Left renal cortex interstitium (tissue), 4 donors: ENCODE data around the gene COQ4. TPM values are rescaled to one million over a fixed set of nuclear protein-coding genes. Genes with fewer than 3 reads are reported as not detected.

ENCODE experiments used
- DNase-seq, 4 donors: peaks; one replicate each; pipeline ENCODE4 v3.0.0-alpha.2; 2013; ENCODE audit warnings: low read depth in 4 of 4, low spot score in 2 of 4, missing footprints in 1 of 4
- polyA plus RNA-seq, 4 donors: library from polyadenylated mRNA; unstranded; fragments of 120-200 nt; gene quantifications; one replicate each; pipeline ENCODE4 v1.2.1, GENCODE V29; 2013; ENCODE audit not compliant: insufficient read length in 4 of 4

COQ4 gene
- polyA plus RNA-seq, 4 donors = 52.6 to 95.2 (median 79.7) TPM

DNA sequence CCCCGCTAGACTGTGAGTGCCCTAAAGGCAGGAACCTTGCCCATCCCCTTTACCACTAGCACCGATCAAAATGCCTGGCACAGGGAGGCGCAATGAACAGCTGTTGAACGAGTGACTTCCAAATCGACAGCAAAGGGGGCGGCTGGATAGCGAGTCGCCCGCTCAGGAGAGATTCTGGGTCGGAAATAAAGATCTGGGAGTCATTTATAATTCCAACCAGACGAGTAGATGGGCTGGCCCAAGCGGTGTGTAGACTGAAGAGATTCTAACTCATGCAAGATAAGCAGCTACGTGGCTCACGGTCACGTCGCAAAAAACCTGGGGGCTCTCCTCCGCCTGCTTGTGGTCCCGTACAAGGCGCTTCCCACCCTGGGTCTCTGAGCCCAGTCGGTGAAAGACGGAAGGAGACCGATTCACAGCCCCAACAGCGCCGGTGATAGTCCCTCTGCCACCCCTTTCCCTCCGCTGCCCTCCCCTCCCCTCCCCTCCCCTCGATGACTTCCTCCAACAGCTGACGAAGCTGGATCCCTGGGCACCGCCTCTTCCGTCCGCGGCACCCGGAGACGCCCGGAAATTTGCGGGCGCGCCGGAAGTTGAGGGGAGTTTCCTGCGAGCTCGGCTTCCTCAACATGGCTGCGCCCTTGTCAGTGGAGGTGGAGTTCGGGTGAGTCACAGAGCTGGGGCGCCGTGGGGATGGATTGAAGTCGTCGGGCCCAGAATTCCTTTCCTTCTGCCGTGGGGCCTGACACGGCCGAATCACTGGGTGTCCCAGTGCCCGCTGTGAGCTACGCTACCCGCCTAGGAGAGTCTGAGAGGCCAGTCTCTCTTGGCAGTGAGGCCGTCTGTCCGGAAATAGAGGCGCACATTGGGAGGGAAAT, 48.4 kb downstream of the COQ4 start, which contains the start of gene URM1:
Gene URM1 (plus strand): TSS at position 623 of the 878 bp plus-strand sequence. CDS start 7 bp downstream, at position 630.
- peak; percentile 74 to 96 (median 92) for DNase-seq

DNA sequence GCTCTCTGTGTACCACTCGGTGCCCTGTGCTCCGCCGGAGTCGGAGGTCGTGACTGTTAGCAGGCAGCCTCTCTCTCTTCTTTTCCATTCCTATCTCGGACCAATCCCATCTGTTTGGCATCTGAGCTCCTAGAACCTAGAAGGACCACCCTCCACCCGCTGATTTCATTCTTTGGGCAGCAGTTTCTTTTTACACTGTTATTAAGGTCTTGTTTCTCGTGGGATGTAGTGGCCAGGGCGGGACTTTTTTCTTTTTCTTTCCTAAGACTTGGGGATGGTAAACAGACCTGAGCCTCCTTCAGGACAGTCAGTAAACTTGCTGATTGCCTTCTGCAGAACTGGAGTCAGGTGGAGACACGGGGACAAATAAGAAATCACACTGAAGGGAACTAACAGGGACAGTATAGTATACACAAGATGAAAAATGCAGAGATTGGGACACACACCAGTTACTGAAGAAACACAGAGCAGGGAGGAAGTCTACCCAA, 49.0 kb downstream of the COQ4 start:
- DNase-seq = no peak

DNA sequence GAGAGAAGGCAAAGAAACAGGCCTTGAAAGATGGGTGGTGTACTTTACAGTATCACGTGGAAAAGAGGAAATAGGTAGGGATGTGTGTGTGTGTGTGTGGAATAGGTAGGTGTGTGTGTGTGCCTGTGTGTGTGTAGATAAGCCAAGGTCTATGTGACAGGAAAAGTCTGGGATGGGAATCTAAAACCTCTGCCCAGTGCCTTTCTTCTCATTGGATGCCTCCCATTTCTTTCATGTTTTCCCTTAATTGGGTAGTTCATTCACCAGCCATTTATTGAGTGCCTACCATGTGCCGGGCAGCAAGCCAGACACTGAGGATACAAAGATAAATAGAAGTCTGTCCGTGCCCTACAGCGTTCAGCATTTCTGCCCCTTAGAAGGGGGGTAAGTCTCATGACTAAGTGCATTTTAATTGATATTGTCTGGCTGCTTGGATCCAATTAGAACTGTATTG, 49.6 kb downstream of the COQ4 start:
- DNase-seq = no peak

DNA sequence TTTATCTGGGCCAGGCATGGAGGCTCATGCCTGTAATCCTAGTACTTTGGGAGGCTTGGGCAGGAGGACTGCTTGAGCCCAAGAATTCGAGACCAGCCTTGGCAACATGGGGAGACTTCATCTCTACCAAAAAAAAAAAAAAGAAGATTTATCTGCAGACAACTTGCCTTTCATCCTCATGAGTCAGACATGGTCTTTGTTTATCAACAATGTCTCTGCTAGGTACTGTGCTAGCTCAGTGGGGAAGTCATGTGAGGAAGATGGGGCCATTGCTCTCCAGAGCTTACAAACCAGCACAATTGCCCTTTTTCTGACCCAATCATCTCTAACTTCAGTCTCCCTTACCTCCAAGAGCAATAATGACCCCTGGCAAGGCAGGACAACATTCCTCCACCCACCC, 50.1 kb downstream of the COQ4 start:
- no peak for DNase-seq

DNA sequence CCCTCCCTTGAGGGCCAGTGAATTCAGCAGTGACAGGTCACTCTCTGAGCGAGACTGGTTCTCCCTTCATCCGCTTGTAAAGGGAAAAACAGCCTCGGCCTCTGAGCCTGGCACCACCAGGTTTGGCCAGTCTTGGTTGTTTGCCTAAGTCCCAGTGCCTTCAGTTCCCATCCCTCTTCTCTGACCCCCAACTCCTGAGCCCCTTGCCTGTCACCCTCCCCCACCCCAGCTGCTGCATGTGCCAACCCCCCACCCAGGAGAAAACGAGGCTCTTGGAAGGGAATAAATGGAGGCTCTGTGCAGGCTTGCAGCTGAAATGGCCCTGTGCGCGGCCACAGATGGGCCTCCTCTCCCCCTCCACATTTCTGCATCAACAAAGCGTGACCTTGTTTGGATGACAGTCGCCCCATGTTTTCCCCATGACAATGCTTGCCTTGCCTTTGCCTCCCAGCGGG, 51.6 kb downstream of the COQ4 start:
- no peak for DNase-seq

DNA sequence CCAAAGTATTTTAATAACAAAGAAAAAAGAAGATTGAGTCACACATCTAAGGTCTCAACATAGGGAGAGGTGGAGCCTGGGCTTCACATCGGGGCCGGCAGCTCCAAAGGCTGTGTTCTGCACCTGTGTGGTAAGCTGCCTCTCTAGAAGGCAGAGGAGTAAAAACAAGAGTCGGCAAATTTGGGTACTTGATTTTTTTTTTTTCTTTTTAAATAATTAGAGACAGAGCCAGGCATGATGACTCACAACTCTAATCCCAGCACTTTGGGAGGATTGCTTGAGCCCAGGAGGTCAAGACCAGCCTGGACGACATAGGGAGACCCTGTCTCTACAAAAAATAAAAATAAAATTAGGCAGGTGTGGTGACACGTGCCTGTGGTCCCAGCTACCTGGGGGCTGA, 53.2 kb downstream of the COQ4 start:
- no peak for DNase-seq

DNA sequence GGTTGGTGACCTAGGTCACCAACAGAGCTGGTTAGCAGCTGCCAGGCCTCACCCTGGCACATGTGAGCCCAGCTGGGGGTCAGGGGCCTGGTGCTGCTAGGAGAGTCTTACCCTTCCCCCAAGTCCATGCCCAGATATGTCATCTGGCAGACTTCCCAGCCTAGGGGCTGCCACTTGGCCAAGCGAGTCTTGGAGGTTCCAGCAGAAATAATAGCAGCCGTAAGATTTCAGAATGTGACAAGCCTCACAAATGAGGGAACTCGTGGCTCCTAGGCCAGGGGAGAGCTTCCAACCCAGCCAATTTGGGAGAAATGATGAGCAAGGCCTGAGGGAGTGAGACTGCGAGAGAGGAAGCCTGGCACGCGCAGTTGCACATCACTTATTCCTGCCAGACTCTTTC, 59.6 kb downstream of the COQ4 start:
- no peak for DNase-seq

DNA sequence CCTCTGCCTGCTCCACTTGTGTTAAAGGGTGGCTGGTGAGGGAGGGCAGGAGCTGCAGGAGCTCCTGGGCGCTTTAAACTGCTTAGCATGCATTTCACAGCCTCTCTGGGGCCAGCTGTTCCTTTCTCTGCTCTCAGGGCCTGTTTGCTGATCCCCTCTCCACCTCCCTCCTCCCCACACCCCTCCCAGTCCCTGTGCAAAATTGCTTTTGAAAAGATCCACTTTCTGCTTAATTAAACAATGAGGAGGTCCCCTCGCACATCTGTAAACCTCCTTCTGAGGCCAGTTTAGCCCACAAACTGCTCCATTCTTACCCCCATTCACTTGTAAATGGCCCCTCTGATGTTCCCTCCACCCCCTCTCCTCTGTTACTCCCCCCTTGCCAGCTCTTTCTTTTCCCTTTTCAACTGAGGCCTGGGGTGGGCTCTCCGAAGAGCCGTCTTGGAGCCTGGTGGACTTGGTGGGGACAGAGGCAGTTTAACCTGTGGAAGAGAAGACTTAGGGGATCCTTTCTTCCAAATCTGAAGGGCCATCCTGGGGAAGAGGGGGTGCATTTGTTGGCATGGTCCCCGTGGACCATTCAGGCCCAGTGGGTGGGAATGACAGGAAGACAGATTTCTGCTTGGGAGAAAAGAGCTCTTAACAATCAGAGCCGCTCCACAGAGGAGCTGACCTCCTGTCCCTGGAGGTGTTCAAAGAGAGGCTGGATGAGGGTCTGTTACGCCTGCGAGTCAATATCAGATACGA, 60.5 kb downstream of the COQ4 start:
- DNase-seq = no peak

Other genes starting within 250 kb of the COQ4 start
- 10 to 100 TPM; 36.7 to 71.6 (median 58.3) TPM for gene PTGES2, start 195.1 kb upstream of the COQ4 start, polyA plus RNA-seq
- 1 to 10 TPM in 3 of 4 donors, under 1 TPM in 1; 0.29 to 1.8 (median 1.1) TPM for gene LCN2, start 173.4 kb upstream of the COQ4 start, polyA plus RNA-seq
- gene BBLN, start 162.6 kb upstream of the COQ4 start, polyA plus RNA-seq = 10 to 100 TPM; 35.1 to 69.6 (median 56.1) TPM
- 100 to 1,000 TPM; 101 to 163 (median 131) TPM for gene CIZ1, start 131.3 kb upstream of the COQ4 start, polyA plus RNA-seq
- gene DNM1, start 119.5 kb upstream of the COQ4 start, polyA plus RNA-seq = 100 to 1,000 TPM in 2 of 4 donors, 10 to 100 TPM in 2; 58.1 to 246 (median 139) TPM
- gene GOLGA2, start 46.8 kb upstream of the COQ4 start, polyA plus RNA-seq = 100 to 1,000 TPM in 2 of 4 donors, 10 to 100 TPM in 2; 69.1 to 113 (median 87.1) TPM
- 10 to 100 TPM; 29.2 to 37.0 (median 33.2) TPM for gene SWI5, start 46.6 kb upstream of the COQ4 start, polyA plus RNA-seq
- gene TRUB2, start 392 bp upstream of the COQ4 start, polyA plus RNA-seq = 10 to 100 TPM; 38.3 to 41.3 (median 39.9) TPM
- gene SLC27A4, start 17.7 kb downstream of the COQ4 start, polyA plus RNA-seq = 10 to 100 TPM; 15.9 to 24.9 (median 21.9) TPM
- gene URM1, start 48.5 kb downstream of the COQ4 start, polyA plus RNA-seq = 10 to 100 TPM; 52.6 to 71.2 (median 57.7) TPM
- 10 to 100 TPM; 35.4 to 55.8 (median 47.5) TPM for gene CERCAM, start 98.0 kb downstream of the COQ4 start, polyA plus RNA-seq
- gene ODF2, start 133.2 kb downstream of the COQ4 start, polyA plus RNA-seq = 10 to 100 TPM; 36.0 to 57.2 (median 46.6) TPM
- gene GLE1, start 181.9 kb downstream of the COQ4 start, polyA plus RNA-seq = 10 to 100 TPM; 27.9 to 30.9 (median 29.9) TPM
- gene SPTAN1, start 229.7 kb downstream of the COQ4 start, polyA plus RNA-seq = 100 to 1,000 TPM; 286 to 440 (median 375) TPM